ENCODE measurements around the gene RNASEH2A.

- TF ChIP-seq CTCF (IDR thresholded peaks at IDR 0.05): peak; percentile 88
- no peak for TF ChIP-seq EZH2 (IDR thresholded peaks at IDR 0.05; ENCODE audit: borderline replicate concordance, insufficient read depth, low read depth, low read length, poor library complexity, severe bottlenecking)
Observed at GRCh38 chr19:12757544-12758274, 48.7 kb upstream of the RNASEH2A start.
